ENCODE measurements around the gene DGKI. TPM values are rescaled to one million over a fixed set of nuclear protein-coding genes. Genes with fewer than 3 reads are reported as not detected.

DGKI gene
- total and polyA plus RNA-seq, 4 donors, result 0.01 to 0.37 (median 0.31) TPM

GRCh38 chr7:137704723-137705122 lies 142.1 kb downstream of the DGKI start:
- H3K36me3 ChIP-seq (ENCODE audit: control insufficient read depth in 4 of 4, insufficient read depth in 3 of 4, low read depth in 1 of 4, low read length in 3 of 4), result no peaks in the 10 kb centered on the region
- no peak for DNase-seq (ENCODE audit: low spot score)
- TF ChIP-seq RXRA (IDR thresholded peaks at IDR 0.05), result no peak
- WGBS, result 95% methylated on average over 1 of the region's 1 CpG
- H3K27me3 ChIP-seq (ENCODE audit: control insufficient read depth in 4 of 4, insufficient read depth in 4 of 4, low read length in 3 of 4), result peaks cover 0 to 8% (median 0%) of the 10 kb centered on the region in 4 donors
- H3K9ac ChIP-seq (ENCODE audit: low read depth in 1 of 2, low read length in 2 of 2), result no peak overlapping the region
- H3K4me1 ChIP-seq (ENCODE audit: control insufficient read depth in 4 of 4, insufficient read depth in 4 of 4, low read length in 3 of 4), result no peaks in the 10 kb centered on the region
- H3K27ac ChIP-seq (ENCODE audit: low read depth in 1 of 2, low read length in 2 of 2), result no peak overlapping the region
- peaks cover 2 to 16% (median 8%) of the 10 kb centered on the region in 4 donors for H3K9me3 ChIP-seq (ENCODE audit: control insufficient read depth in 4 of 4, low read length in 3 of 4)
- H3K4me3 ChIP-seq (ENCODE audit: low read depth in 1 of 3, low read length in 3 of 3), result no peak overlapping the region

GRCh38 chr7:137703291-137704010 lies 143.3 kb downstream of the DGKI start:
- H3K27ac ChIP-seq (ENCODE audit: low read depth in 1 of 2, low read length in 2 of 2), result no peak overlapping the region
- TF ChIP-seq YY1 (IDR thresholded peaks at IDR 0.05) (no peak), CTCF (IDR thresholded peaks at IDR 0.05; ENCODE audit: low read depth, low read length, missing input control) (no peak), RAD21 (IDR thresholded peaks at IDR 0.05) (no peak), NR2F2 (IDR thresholded peaks at IDR 0.05) (no peak), RXRA (IDR thresholded peaks at IDR 0.05) (no peak), FOXA2 (IDR thresholded peaks at IDR 0.05) (no peak), MAX (IDR thresholded peaks at IDR 0.05) (no peak), ATF3 (IDR thresholded peaks at IDR 0.05) (no peak), TAF1 (conservative IDR thresholded peaks at IDR 0.05) (no peak), HNF4A (conservative IDR thresholded peaks at IDR 0.05) (no peak), HNF4G (IDR thresholded peaks at IDR 0.05) (no peak), ZBTB33 (IDR thresholded peaks at IDR 0.05) (no peak), EGR1 (IDR thresholded peaks at IDR 0.05; ENCODE audit: low read depth in 2 of 2) (no peak), FOXA1 (IDR thresholded peaks at IDR 0.05) (no peak), SP1 (IDR thresholded peaks at IDR 0.05) (no peak)
- H3K4me1 ChIP-seq (ENCODE audit: control insufficient read depth in 4 of 4, insufficient read depth in 4 of 4, low read length in 3 of 4), result no peaks in the 10 kb centered on the region
- H3K4me3 ChIP-seq (ENCODE audit: low read depth in 1 of 3, low read length in 3 of 3), result no peak overlapping the region
- H3K36me3 ChIP-seq (ENCODE audit: control insufficient read depth in 4 of 4, insufficient read depth in 3 of 4, low read depth in 1 of 4, low read length in 3 of 4), result no peaks in the 10 kb centered on the region
- peaks cover 2 to 16% (median 8%) of the 10 kb centered on the region in 4 donors for H3K9me3 ChIP-seq (ENCODE audit: control insufficient read depth in 4 of 4, low read length in 3 of 4)
- no peak for DNase-seq (ENCODE audit: low spot score)
- H3K27me3 ChIP-seq (ENCODE audit: control insufficient read depth in 4 of 4, insufficient read depth in 4 of 4, low read length in 3 of 4), result peaks cover 0 to 9% (median 0%) of the 10 kb centered on the region in 4 donors
- no peak overlapping the region for H3K9ac ChIP-seq (ENCODE audit: low read depth in 1 of 2, low read length in 2 of 2)
- WGBS, result 88% methylated on average over 3 of the region's 3 CpGs
